GM12873 (cell line): Measurements from ENCODE around the gene KDM4C.

ENCODE experiments used
- CTCF ChIP-seq: IDR thresholded peaks from 2 replicates; pipeline ENCODE4 v1.5.1; 2012; ENCODE audit warnings: low read depth, mild to moderate bottlenecking, moderate library complexity, low read length, control low read depth; ENCODE audit not compliant: insufficient read depth; ENCODE audit errors: missing control alignments

KDM4C gene

GRCh38 chr9:6765396-6765795, 7.6 kb downstream of the KDM4C start:
- TF ChIP-seq CTCF, result no peak

GRCh38 chr9:6766606-6767005, 8.8 kb downstream of the KDM4C start:
- TF ChIP-seq CTCF, result no peak

DNA sequence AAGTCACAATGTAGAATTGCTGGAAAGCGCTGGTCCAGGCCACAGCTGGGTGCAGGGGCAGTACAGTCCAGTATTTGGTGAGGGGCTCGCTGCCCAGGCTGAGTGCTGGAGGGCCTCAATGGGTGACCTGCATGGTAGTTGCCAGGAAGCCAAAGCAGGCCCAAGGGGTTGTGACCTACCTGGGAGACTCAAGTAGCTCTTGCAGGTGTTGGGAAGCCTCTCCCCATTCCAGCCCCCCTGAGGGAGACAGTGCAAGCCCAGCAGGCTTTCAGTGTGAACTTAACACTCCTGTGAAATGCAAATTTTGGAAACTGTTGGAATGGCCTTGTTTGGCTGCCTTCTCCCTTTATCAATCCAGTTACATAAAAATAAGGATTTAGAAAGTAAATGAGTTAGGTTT, 13.9 kb downstream of the KDM4C start:
- no peak for TF ChIP-seq CTCF

GRCh38 chr9:6777213-6777902, 19.6 kb downstream of the KDM4C start:
- TF ChIP-seq CTCF, result no peak

DNA sequence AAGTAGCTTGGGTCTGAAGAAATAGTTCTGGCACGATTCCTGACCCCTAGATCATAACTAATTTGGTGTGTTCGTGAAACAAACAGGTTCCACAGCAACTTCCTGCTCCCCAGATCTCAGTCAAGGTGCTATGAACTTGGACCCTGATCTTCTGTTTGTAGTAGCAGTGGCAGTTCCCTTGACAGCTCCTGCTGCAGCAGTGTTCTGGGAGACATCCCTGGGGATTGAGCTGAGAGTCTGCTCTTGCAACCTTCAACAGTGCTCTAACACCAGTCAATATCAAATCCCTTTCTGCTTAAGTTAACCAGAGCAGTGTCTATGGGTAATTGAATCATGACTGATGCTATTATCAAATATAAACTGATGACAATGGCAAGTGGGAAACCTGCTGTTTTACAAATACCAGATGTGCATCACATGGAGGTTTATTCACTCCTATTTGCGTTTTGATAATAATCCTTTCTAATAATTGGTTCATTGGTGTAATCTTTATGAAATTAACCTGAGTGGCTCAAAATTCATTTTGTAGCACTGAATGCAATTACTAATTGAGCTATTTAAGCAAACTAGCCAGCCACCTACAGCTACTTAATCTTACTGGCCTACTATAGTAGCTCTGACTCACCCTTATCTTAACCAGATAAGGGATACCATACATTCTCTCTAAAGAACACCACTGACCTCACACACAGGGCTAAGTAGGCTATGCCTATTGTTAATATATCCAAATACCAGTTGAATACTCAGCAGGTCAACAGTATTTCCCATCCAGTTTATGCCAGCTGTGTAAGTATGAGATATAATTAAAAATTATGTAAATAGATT, 21.9 kb downstream of the KDM4C start:
- no peak for TF ChIP-seq CTCF

DNA sequence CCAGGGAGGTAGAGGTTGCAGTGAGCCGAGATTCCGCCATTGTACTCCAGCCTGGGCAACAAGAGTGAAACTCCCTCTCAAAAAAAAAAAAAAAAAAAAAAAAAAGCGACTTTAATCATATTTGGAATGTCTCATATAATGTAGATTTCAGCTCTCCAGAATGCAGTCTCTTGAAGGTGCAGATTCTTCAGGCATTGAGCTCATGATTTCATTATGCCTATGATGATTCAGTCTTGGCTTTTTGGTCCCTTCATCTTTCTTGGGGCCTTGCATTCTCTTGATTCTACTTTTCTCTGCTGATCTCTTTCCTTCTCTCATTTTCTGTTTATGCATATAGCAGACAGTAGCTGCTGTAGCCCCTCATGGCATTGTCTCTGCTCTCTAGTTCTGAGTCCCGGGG, 22.9 kb downstream of the KDM4C start:
- no peak for TF ChIP-seq CTCF

DNA sequence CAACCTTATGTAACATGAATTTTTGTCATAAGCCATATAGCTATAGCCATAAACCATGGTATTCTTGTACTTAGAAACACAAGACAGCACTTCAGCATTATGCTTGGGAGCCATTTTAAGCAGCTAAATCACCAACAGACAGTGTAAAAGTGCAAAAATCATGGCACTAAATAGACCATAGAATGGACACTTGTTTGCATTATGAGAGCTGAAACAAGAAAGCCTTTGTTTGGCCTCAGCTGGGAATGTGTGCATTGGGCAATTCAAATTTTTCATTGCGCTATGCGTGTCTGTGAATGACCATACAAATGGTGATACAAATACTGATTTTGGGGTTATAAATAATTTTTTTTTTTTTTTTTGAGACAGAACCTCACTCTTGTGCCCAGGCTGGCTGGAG, 23.7 kb downstream of the KDM4C start:
- TF ChIP-seq CTCF, result no peak
